Subcutaneous abdominal adipose tissue (tissue), 5 donors: ENCODE measurements around the gene EFNA4.

Source experiments
- H3K27ac ChIP-seq: one replicate; pipeline ENCODE4 v1.7.0; 2013; ENCODE audit warnings: low read depth, mild to moderate bottlenecking, inconsistent platforms, low read length, moderate library complexity
- H3K27me3 ChIP-seq, 5 donors: one replicate each; pipeline ENCODE4 v1.7.0; 2013; ENCODE audit warnings: low read length in 5 of 5, inconsistent platforms in 1 of 5; ENCODE audit not compliant: control insufficient read depth in 5 of 5, insufficient read depth in 4 of 5
- H3K36me3 ChIP-seq, 5 donors: one replicate each; pipeline ENCODE4 v1.7.0; 2013; ENCODE audit warnings: low read length in 5 of 5; ENCODE audit not compliant: control insufficient read depth in 5 of 5, insufficient read depth in 5 of 5
- H3K4me1 ChIP-seq, 5 donors: one replicate each; pipeline ENCODE4 v1.7.0; 2013; ENCODE audit warnings: low read length in 5 of 5, mild to moderate bottlenecking in 3 of 5, moderate library complexity in 1 of 5; ENCODE audit not compliant: control insufficient read depth in 5 of 5, insufficient read depth in 5 of 5
- H3K4me3 ChIP-seq, 5 donors: one replicate each; pipeline ENCODE4 v1.7.0; 2013; ENCODE audit warnings: low read length in 5 of 5, low read depth in 1 of 5
- H3K9ac ChIP-seq, 5 donors: one replicate each; pipeline ENCODE4 v1.7.0; 2013; ENCODE audit warnings: low read length in 5 of 5, mild to moderate bottlenecking in 4 of 5, moderate library complexity in 3 of 5
- H3K9me3 ChIP-seq, 5 donors: one replicate each; pipeline ENCODE4 v1.7.0; 2013; ENCODE audit warnings: low read length in 5 of 5; ENCODE audit not compliant: control insufficient read depth in 5 of 5
- donor health status: healthy.
- donor health status: healthy.
- donor health status: healthy.
- donor health status: healthy.
- donor health status: healthy.

The EFNA4 gene

DNA sequence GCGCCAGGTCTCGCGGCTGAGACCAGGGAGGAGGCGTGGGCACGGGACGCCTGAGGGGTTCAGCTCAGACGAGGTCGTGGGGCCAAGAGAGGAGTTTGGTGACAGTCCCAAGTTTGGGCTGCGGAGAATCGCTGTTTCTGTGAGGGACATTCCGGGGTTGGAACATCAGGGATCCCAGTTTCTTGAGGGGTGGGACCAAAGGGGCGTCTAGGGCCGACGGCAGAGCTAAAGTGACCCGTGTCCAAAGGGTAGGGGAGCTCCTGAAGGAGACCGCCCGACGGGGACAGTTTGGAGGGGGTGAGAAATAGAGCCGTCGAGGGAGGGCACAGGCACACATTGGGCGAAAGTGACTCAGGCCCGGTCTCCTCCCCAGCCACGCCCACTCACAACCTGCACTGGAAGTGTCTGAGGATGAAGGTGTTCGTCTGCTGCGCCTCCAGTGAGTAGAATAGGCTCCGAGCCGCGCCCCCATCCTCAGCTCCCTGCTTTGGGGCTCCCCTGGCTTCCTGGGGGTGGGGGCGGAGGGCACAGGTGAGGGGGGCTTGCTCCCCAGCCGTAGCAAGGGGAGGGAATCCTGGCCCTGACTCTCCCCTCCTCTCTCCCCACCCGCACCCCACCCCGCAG lies 22.1 kb downstream of the EFNA4 start:
- peak overlapping the region in 4 of 5 donors; percentile 72 to 79 (median 76) for H3K9ac ChIP-seq
- peaks cover 3 to 51% (median 39%) of the 10 kb centered on the region in 5 donors for H3K4me1 ChIP-seq
- no peaks in the 10 kb centered on the region for H3K36me3 ChIP-seq
- peak overlapping the region; percentile 75 for H3K27ac ChIP-seq
- no peaks in the 10 kb centered on the region for H3K9me3 ChIP-seq
- peak overlapping the region; percentile 72 to 88 (median 85) for H3K4me3 ChIP-seq
- peaks cover 31 to 37% (median 37%) of the 10 kb centered on the region in 5 donors for H3K27me3 ChIP-seq

- Histone ChIP-seq H3K27ac (no peak overlapping the region), H3K9me3 (no peaks in the 10 kb centered on the region), H3K4me3 (peak overlapping the region in 1 of 5 donors; percentile 85), H3K27me3 (peaks cover 27 to 33% (median 30%) of the 10 kb centered on the region in 5 donors), H3K36me3 (no peaks in the 10 kb centered on the region), H3K4me1 (peaks cover 6 to 48% (median 35%) of the 10 kb centered on the region in 5 donors), H3K9ac (no peak overlapping the region)
Measured at GRCh38 chr1:155086128-155086741, 22.7 kb downstream of the EFNA4 start.

GRCh38 chr1:155086856-155087535 lies 23.5 kb downstream of the EFNA4 start:
- no peaks in the 10 kb centered on the region for H3K9me3 ChIP-seq
- H3K27ac ChIP-seq, result no peak overlapping the region
- peaks cover 7 to 46% (median 33%) of the 10 kb centered on the region in 5 donors for H3K4me1 ChIP-seq
- no peak overlapping the region for H3K4me3 ChIP-seq
- H3K27me3 ChIP-seq, result peaks cover 19 to 25% (median 24%) of the 10 kb centered on the region in 5 donors
- H3K36me3 ChIP-seq, result no peaks in the 10 kb centered on the region
- H3K9ac ChIP-seq, result no peak overlapping the region

- H3K4me1 ChIP-seq, result peaks cover 10 to 31% (median 21%) of the 10 kb centered on the region in 5 donors
- H3K9ac ChIP-seq, result peak overlapping the region in 1 of 5 donors; percentile 20
- H3K27ac ChIP-seq, result no peak overlapping the region
- no peaks in the 10 kb centered on the region for H3K27me3 ChIP-seq
- no peaks in the 10 kb centered on the region for H3K9me3 ChIP-seq
- H3K36me3 ChIP-seq, result no peaks in the 10 kb centered on the region
- H3K4me3 ChIP-seq, result peak overlapping the region in 1 of 5 donors; percentile 25
Measured at GRCh38 chr1:155091071-155092051, 27.8 kb downstream of the EFNA4 start.

- Histone ChIP-seq H3K27ac (no peak overlapping the region), H3K36me3 (no peaks in the 10 kb centered on the region), H3K9me3 (no peaks in the 10 kb centered on the region), H3K9ac (no peak overlapping the region), H3K4me3 (no peak overlapping the region), H3K27me3 (no peaks in the 10 kb centered on the region), H3K4me1 (peaks cover 10 to 27% (median 19%) of the 10 kb centered on the region in 5 donors)
Measured at GRCh38 chr1:155092131-155092530, 28.6 kb downstream of the EFNA4 start.

DNA sequence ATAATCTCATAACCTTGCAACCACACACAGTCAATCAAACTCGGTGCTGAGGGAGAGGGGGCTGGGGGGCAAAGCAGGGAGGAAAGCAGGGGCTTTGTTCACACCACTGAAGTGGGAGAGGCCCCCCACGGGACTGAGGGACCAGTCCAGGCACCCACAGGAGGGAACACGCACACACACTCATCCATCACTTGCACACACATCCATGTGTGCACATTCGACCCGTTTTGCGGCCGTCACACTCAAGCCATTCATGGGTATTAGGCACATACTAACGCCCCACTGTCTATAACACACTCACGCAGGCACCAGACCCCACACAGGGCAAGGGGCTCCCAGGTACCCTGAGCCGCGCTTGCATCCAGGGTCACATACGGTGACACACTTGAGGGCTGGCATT lies 29.1 kb downstream of the EFNA4 start:
- peaks cover 10 to 27% (median 19%) of the 10 kb centered on the region in 5 donors for H3K4me1 ChIP-seq
- H3K27ac ChIP-seq, result no peak overlapping the region
- H3K9me3 ChIP-seq, result no peaks in the 10 kb centered on the region
- H3K36me3 ChIP-seq, result no peaks in the 10 kb centered on the region
- H3K9ac ChIP-seq, result no peak overlapping the region
- no peaks in the 10 kb centered on the region for H3K27me3 ChIP-seq
- no peak overlapping the region for H3K4me3 ChIP-seq

GRCh38 chr1:155093911-155094621 lies 30.5 kb downstream of the EFNA4 start:
- peak overlapping the region; percentile 6 for H3K27ac ChIP-seq
- H3K4me3 ChIP-seq, result peak overlapping the region in 2 of 5 donors; percentile 11 to 18
- H3K27me3 ChIP-seq, result no peaks in the 10 kb centered on the region
- H3K4me1 ChIP-seq, result peaks cover 10 to 27% (median 19%) of the 10 kb centered on the region in 5 donors
- no peaks in the 10 kb centered on the region for H3K9me3 ChIP-seq
- H3K36me3 ChIP-seq, result no peaks in the 10 kb centered on the region
- H3K9ac ChIP-seq, result peak overlapping the region in 2 of 5 donors; percentile 26 to 43

- Histone ChIP-seq H3K27me3 (no peaks in the 10 kb centered on the region), H3K27ac (peak overlapping the region; percentile 6), H3K4me3 (no peak overlapping the region), H3K9ac (no peak overlapping the region), H3K9me3 (no peaks in the 10 kb centered on the region), H3K4me1 (peaks cover 10 to 27% (median 19%) of the 10 kb centered on the region in 5 donors), H3K36me3 (no peaks in the 10 kb centered on the region)
Measured at GRCh38 chr1:155094622-155094948, 31.0 kb downstream of the EFNA4 start.

- no peaks in the 10 kb centered on the region for H3K36me3 ChIP-seq
- H3K9ac ChIP-seq, result no peak overlapping the region
- no peaks in the 10 kb centered on the region for H3K9me3 ChIP-seq
- peaks cover 0 to 14% (median 9%) of the 10 kb centered on the region in 5 donors for H3K4me1 ChIP-seq
- H3K27me3 ChIP-seq, result no peaks in the 10 kb centered on the region
- no peak overlapping the region for H3K4me3 ChIP-seq
- no peak overlapping the region for H3K27ac ChIP-seq
Measured at GRCh38 chr1:155099331-155099730, 35.8 kb downstream of the EFNA4 start.
